ENCODE data around the gene CATSPER4.
A peak's percentile ranks its signal among the peaks of the same experiment; 100 is the strongest.

GRCh38 chr1:26155370-26156284 lies 34.8 kb upstream of the CATSPER4 start:
- TF ChIP-seq CTCF (IDR thresholded peaks at IDR 0.05) (no peak), POLR2AphosphoS5 (IDR thresholded peaks at IDR 0.05) (peak; percentile 26 to 89)

Measured in upper lobe of left lung (tissue), 4 donors.